Measurements from ENCODE around the gene DNHD1.

DNHD1 gene

GRCh38 chr11:6473451-6474412 is 23.3 kb upstream of the DNHD1 start, which contains the start of gene TRIM3:
TRIM3 (minus strand) TSS chr11:6473941; CDS start chr11:6465695, 8,246 bp downstream.
- TF ChIP-seq CTCF (IDR thresholded peaks at IDR 0.05; ENCODE audit: low read depth, low read length) = peak; percentile 27
- H3K4me3 ChIP-seq (replicated peaks in 1 of 2; ENCODE audit: low read depth in 2 of 2, low read length in 2 of 2) = peak within 1 kb of the TSS; percentile 87 to 91
- DNase-seq (ENCODE audit: low read depth in 2 of 2) = peak; percentile 83 to 94

GRCh38 chr11:6474413-6474792 is 22.7 kb upstream of the DNHD1 start:
- TF ChIP-seq CTCF (IDR thresholded peaks at IDR 0.05; ENCODE audit: low read depth, low read length) = no peak
- H3K4me3 ChIP-seq (replicated peaks in 1 of 2; ENCODE audit: low read depth in 2 of 2, low read length in 2 of 2) = peak overlapping the region; percentile 64 to 65
- no peak for DNase-seq (ENCODE audit: low read depth in 2 of 2)

GRCh38 chr11:6474806-6475500 is 22.1 kb upstream of the DNHD1 start:
- no peak for TF ChIP-seq CTCF (IDR thresholded peaks at IDR 0.05; ENCODE audit: low read depth, low read length)
- DNase-seq (ENCODE audit: low read depth in 2 of 2) = no peak

GRCh38 chr11:6475936-6476335 is 21.1 kb upstream of the DNHD1 start:
- no peak overlapping the region for H3K4me3 ChIP-seq (replicated peaks in 1 of 2; ENCODE audit: low read depth in 2 of 2, low read length in 2 of 2)
- no peak for TF ChIP-seq CTCF (IDR thresholded peaks at IDR 0.05; ENCODE audit: low read depth, low read length)
- no peak for DNase-seq (ENCODE audit: low read depth in 2 of 2)

More at GRCh38 chr11:6474806-6475500, 22.1 kb upstream of the DNHD1 start:
- no peak overlapping the region for H3K4me3 ChIP-seq (replicated peaks in 1 of 2; ENCODE audit: low read depth in 2 of 2, low read length in 2 of 2)

- DNase-seq (ENCODE audit: low read depth in 2 of 2) = no peak
- no peak overlapping the region for H3K4me3 ChIP-seq (replicated peaks in 1 of 2; ENCODE audit: low read depth in 2 of 2, low read length in 2 of 2)
- TF ChIP-seq CTCF (IDR thresholded peaks at IDR 0.05; ENCODE audit: low read depth, low read length) = no peak
Measured at GRCh38 chr11:6476571-6476970, 20.5 kb upstream of the DNHD1 start.

GRCh38 chr11:6480299-6480914 is 16.7 kb upstream of the DNHD1 start:
- DNase-seq (ENCODE audit: low read depth in 2 of 2) = no peak
- no peak for TF ChIP-seq CTCF (IDR thresholded peaks at IDR 0.05; ENCODE audit: low read depth, low read length)
- H3K4me3 ChIP-seq (replicated peaks in 1 of 2; ENCODE audit: low read depth in 2 of 2, low read length in 2 of 2) = peak overlapping the region; percentile 69 to 88

Data from cardiac fibroblast (primary cell).